GM12872 (cell line): ENCODE data around the gene RFNG.

ENCODE experiments used
- CTCF ChIP-seq: IDR thresholded peaks from 3 replicates; pipeline ENCODE4 v1.5.1; 2011; ENCODE audit warnings: low read depth, mild to moderate bottlenecking, low read length, moderate library complexity; ENCODE audit not compliant: insufficient read depth

The RFNG gene

GRCh38 chr17:82020572-82021106, 31.0 kb downstream of the RFNG start:
- TF ChIP-seq CTCF, result no peak

- peak; percentile 94 for TF ChIP-seq CTCF
Observed at GRCh38 chr17:82019690-82020571, 31.7 kb downstream of the RFNG start.

GRCh38 chr17:82018989-82019689, 32.5 kb downstream of the RFNG start:
- TF ChIP-seq CTCF, result no peak

GRCh38 chr17:82018152-82018988, 33.2 kb downstream of the RFNG start:
- no peak for TF ChIP-seq CTCF

GRCh38 chr17:82017612-82018151, 33.9 kb downstream of the RFNG start:
- no peak for TF ChIP-seq CTCF

- TF ChIP-seq CTCF, result no peak
Observed at GRCh38 chr17:82016875-82017459, 34.6 kb downstream of the RFNG start.
